ENCODE results near the gene VANGL1.

- no peak for TF ChIP-seq EZH2 (IDR thresholded peaks at IDR 0.05)
- no peak for TF ChIP-seq POLR2AphosphoS5 (IDR thresholded peaks at IDR 0.05; ENCODE audit: borderline replicate concordance, low read depth, low read length)
- TF ChIP-seq FOXP2 (optimal IDR thresholded peaks at IDR 0.05; ENCODE audit: control extremely low read depth, extremely low read length, insufficient read depth) = no peak
Observed at GRCh38 chr1:115729756-115730155, 88.0 kb downstream of the VANGL1 start.
